Cardiac fibroblast (primary cell): Measurements from ENCODE around the gene IFT88.
A peak's percentile ranks its signal among the peaks of the same experiment; 100 is the strongest.

ENCODE experiments used
- DNase-seq, 2 donors: peaks; one replicate each; pipeline versions ENCODE4 v3.0.0 to v3.0.0-alpha.2; 2010; ENCODE audit warnings: low read depth in 2 of 2
- H3K4me3 ChIP-seq, 2 donors: replicated peaks in 1 of 2; 1 replicate in 1 of 2; 2 replicates in 1 of 2; pipeline ENCODE4 v1.5.1; 2011; ENCODE audit warnings: low read depth in 2 of 2, low read length in 2 of 2, mild to moderate bottlenecking in 2 of 2, moderate library complexity in 1 of 2
- TF ChIP-seq, protein P1 (sequence below): IDR thresholded peaks from one replicate; pipeline ENCODE4 v1.5.1; 2011; ENCODE audit warnings: low read depth, mild to moderate bottlenecking, low read length, inconsistent platforms

Gene IFT88

DNA sequence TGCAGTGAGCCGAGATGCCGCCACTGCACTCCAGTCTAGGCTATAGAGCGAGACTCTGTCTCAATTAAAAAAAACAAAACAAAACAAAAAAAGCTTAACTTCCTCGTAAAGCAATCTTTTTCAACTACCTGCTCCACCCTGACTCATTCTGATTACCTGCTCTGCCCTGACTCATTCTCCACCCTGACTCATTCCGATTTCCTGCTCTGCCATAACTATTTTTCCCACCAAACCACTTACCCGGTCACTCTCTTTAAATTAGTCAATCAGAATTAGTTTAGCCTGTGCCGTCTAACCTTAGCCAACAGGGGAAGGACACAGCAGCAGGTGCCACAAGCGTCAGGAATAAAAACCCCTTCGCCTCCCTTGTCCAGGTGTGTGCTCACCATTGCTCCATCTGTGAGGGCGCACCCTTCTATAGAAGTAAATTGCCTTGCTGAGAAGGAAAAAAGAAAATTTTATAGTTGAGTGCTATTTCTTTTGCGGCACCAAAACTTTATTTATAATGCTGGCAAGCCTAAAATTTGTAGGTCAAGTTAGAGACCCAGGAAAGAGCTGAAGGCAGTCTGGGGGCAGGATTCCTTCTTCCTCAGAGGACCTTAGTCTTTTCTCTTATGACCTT, 1.7 kb upstream of the IFT88 start:
- no peak for DNase-seq
- H3K4me3 ChIP-seq, result no peak overlapping the region
- TF ChIP-seq, protein P1, sequence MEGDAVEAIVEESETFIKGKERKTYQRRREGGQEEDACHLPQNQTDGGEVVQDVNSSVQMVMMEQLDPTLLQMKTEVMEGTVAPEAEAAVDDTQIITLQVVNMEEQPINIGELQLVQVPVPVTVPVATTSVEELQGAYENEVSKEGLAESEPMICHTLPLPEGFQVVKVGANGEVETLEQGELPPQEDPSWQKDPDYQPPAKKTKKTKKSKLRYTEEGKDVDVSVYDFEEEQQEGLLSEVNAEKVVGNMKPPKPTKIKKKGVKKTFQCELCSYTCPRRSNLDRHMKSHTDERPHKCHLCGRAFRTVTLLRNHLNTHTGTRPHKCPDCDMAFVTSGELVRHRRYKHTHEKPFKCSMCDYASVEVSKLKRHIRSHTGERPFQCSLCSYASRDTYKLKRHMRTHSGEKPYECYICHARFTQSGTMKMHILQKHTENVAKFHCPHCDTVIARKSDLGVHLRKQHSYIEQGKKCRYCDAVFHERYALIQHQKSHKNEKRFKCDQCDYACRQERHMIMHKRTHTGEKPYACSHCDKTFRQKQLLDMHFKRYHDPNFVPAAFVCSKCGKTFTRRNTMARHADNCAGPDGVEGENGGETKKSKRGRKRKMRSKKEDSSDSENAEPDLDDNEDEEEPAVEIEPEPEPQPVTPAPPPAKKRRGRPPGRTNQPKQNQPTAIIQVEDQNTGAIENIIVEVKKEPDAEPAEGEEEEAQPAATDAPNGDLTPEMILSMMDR, result no peak

- peak in 1 of 2 donors; percentile 80 for DNase-seq
- TF ChIP-seq, protein P1, result no peak
- peak overlapping the region; percentile 59 to 80 for H3K4me3 ChIP-seq
These were observed 474 bp upstream of the IFT88 start for GRCh38 chr13:20566468-20566897.

GRCh38 chr13:20567881-20568528, 1.0 kb downstream of the IFT88 start:
- H3K4me3 ChIP-seq, result peak overlapping the region; percentile 59 to 80
- DNase-seq, result no peak
- TF ChIP-seq, protein P1, result no peak

DNA sequence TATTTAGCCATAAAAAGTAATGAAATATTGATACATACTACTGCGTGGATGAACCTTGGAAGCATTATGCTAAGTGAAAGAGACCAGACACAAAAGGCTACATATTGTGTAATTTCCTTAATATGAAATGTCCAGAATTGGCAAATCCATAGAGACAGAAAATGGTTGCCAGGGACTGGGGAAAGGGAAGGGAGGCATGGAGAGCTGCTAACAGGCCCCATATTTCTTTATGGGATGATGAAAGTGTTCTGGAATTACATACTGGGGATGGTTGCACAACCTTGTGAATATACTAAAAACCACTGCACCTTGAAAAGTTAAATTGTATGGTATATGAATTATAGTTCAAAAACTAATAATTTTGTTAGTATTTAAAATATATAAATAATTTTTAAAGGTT, 3.6 kb downstream of the IFT88 start:
- TF ChIP-seq, protein P1, result no peak
- peak; percentile 68 to 79 for DNase-seq

DNA sequence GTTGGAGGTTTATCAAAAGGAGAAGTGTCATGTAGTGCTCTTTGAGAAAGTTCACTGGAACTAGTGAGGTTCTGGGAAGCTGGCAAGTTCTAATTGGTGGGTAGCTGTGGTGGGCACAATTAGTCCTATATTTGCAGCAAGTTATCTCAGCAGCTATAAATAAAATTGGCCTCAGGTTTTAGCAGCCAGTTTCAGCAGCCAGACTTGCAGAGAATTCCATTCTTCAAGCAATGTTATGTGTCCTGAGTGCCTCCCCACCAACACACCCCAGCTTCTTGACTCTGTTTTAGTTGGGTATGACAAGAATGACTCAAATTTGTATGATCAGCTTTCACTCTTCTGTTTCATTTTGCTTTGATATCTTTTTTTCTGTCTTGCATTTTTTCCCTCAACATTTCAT, 4.7 kb downstream of the IFT88 start:
- DNase-seq, result no peak
- H3K4me3 ChIP-seq, result no peak overlapping the region
- TF ChIP-seq, protein P1, result no peak

More for the DNA sequence above, 3.6 kb downstream of the IFT88 start:
- H3K4me3 ChIP-seq, result no peak overlapping the region

DNA sequence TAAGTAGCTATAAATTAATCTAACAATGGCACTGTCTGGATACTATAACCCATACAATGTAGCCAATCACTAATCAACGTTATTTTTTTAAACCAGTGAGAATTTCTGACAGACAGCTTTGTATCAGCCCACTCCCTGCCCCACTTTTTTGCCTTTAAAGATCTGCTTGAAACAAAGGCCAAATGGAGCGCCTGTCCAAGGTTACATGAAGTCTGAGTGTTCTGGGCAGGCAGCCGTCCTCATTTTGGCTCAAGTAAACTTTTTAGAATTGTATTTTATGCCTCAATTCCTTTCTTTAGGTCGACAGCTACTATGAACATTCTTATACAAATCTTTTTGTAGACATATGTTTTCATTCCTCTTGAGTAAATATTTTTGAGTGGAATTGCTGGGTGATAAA, 6.2 kb downstream of the IFT88 start:
- no peak overlapping the region for H3K4me3 ChIP-seq
- DNase-seq, result no peak
- TF ChIP-seq, protein P1, result no peak

- H3K4me3 ChIP-seq, result no peak overlapping the region
- TF ChIP-seq, protein P1, result no peak
- no peak for DNase-seq
These were observed 6.7 kb downstream of the IFT88 start for GRCh38 chr13:20573636-20574035.
